ENCODE results near the gene PALM2AKAP2.
"Not testable (repeated sequence)": the region's sequence is repeated elsewhere in the genome, so short reads cannot be mapped to it uniquely, and the experiment has no call there.

The PALM2AKAP2 gene

GRCh38 chr9:109813303-109813702 is 33.3 kb downstream of the PALM2AKAP2 start:
- no peak overlapping the region for H3K4me3 ChIP-seq (ENCODE audit: low read depth, low read length)
- TF ChIP-seq CTCF (IDR thresholded peaks at IDR 0.05; ENCODE audit: low read depth, low read length) = no peak

- H3K4me3 ChIP-seq (ENCODE audit: low read depth, low read length) = no peak overlapping the region
- TF ChIP-seq CTCF (IDR thresholded peaks at IDR 0.05; ENCODE audit: low read depth, low read length) = no peak
These were observed 33.8 kb downstream of the PALM2AKAP2 start for GRCh38 chr9:109813829-109814228.

GRCh38 chr9:109815366-109815947 is 35.5 kb downstream of the PALM2AKAP2 start:
- no peak for TF ChIP-seq CTCF (IDR thresholded peaks at IDR 0.05; ENCODE audit: low read depth, low read length)

GRCh38 chr9:109816490-109816889 is 36.5 kb downstream of the PALM2AKAP2 start:
- no peak for TF ChIP-seq CTCF (IDR thresholded peaks at IDR 0.05; ENCODE audit: low read depth, low read length)
- H3K4me3 ChIP-seq (ENCODE audit: low read depth, low read length) = no peak overlapping the region

More at GRCh38 chr9:109815366-109815947, 35.5 kb downstream of the PALM2AKAP2 start:
- no peak overlapping the region for H3K4me3 ChIP-seq (ENCODE audit: low read depth, low read length)

- H3K4me3 ChIP-seq (ENCODE audit: low read depth, low read length) = no peak overlapping the region
- TF ChIP-seq CTCF (IDR thresholded peaks at IDR 0.05; ENCODE audit: low read depth, low read length) = no peak
These were observed 37.3 kb downstream of the PALM2AKAP2 start for GRCh38 chr9:109817146-109817845.

- peak; percentile 34 for TF ChIP-seq CTCF (IDR thresholded peaks at IDR 0.05; ENCODE audit: low read depth, low read length)
- no peak overlapping the region for H3K4me3 ChIP-seq (ENCODE audit: low read depth, low read length)
These were observed 38.0 kb downstream of the PALM2AKAP2 start for GRCh38 chr9:109817846-109818472.

- H3K4me3 ChIP-seq (ENCODE audit: low read depth, low read length) = no peak overlapping the region
- no peak for TF ChIP-seq CTCF (IDR thresholded peaks at IDR 0.05; ENCODE audit: low read depth, low read length)
These were observed 41.7 kb downstream of the PALM2AKAP2 start for GRCh38 chr9:109821711-109822110.

- H3K4me3 ChIP-seq (ENCODE audit: low read depth, low read length) = not testable (repeated sequence)
These were observed 45.4 kb downstream of the PALM2AKAP2 start for GRCh38 chr9:109825383-109825782.

Data from WI38 (cell line).